Activated T-cell treated with anti-CD3 and anti-CD28 coated beads, Interleukin-2, amount 50 U/mL, for 4 hours (primary cell): ENCODE results near the gene NELL1. TPM values are rescaled to one million over a fixed set of nuclear protein-coding genes. Genes with fewer than 3 reads are reported as not detected.

Experiments used
- ATAC-seq, 2 donors: fragments of 200-7000 bp; cut with Tn5 transposase; one replicate each; pipeline ENCODE4 v1.10.0; 2021
- DNase-seq: peaks from one replicate; pipeline ENCODE4 v3.0.0-alpha.2; 2020
- H3K27me3 Mint-ChIP-seq: one replicate; pipeline ENCODE4 v1.8.0; 2021; ENCODE audit warnings: low read depth, mixed read lengths
- H3K36me3 Mint-ChIP-seq: one replicate; pipeline ENCODE4 v1.8.0; 2022; ENCODE audit warnings: mixed read lengths; ENCODE audit not compliant: insufficient read depth
- H3K4me1 Mint-ChIP-seq: one replicate; pipeline ENCODE4 v1.8.0; 2021; ENCODE audit warnings: low read depth, mixed read lengths
- H3K4me3 Mint-ChIP-seq: one replicate; pipeline ENCODE4 v1.8.0; 2021; ENCODE audit warnings: mild to moderate bottlenecking, moderate library complexity, mixed read lengths
- H3K9me3 Mint-ChIP-seq: one replicate; pipeline ENCODE4 v1.8.0; 2021; ENCODE audit warnings: mixed read lengths
- total RNA-seq, 3 donors: library from RNA; stranded (reverse); gene quantifications; one replicate each; pipeline ENCODE4 v1.2.1, GENCODE V29; 2021

The NELL1 gene
- total RNA-seq, 3 donors from 2014 or later = not detected

GRCh38 chr11:20707876-20708275 lies 38.5 kb downstream of the NELL1 start:
- Mint-ChIP-seq H3K4me1 (no peaks in the 10 kb centered on the region), H3K36me3 (no peaks in the 10 kb centered on the region), H3K27me3 (no peaks in the 10 kb centered on the region), H3K9me3 (peaks cover 10% of the 10 kb centered on the region), H3K4me3 (no peak overlapping the region)
- ATAC-seq (no peak), DNase-seq (no peak)

- ATAC-seq (no peak), DNase-seq (no peak)
- H3K4me3 Mint-ChIP-seq = no peak overlapping the region
- H3K9me3 Mint-ChIP-seq = peaks cover 6% of the 10 kb centered on the region
- H3K4me1 Mint-ChIP-seq = no peaks in the 10 kb centered on the region
- no peaks in the 10 kb centered on the region for H3K36me3 Mint-ChIP-seq
- H3K27me3 Mint-ChIP-seq = no peaks in the 10 kb centered on the region
Observed at GRCh38 chr11:20712912-20713311, 43.5 kb downstream of the NELL1 start.

GRCh38 chr11:20715464-20715863 lies 46.1 kb downstream of the NELL1 start:
- ATAC-seq = no peak
- DNase-seq = no peak
- H3K4me1 Mint-ChIP-seq = no peaks in the 10 kb centered on the region
- H3K27me3 Mint-ChIP-seq = no peaks in the 10 kb centered on the region
- H3K9me3 Mint-ChIP-seq = no peaks in the 10 kb centered on the region
- H3K4me3 Mint-ChIP-seq = no peak overlapping the region
- no peaks in the 10 kb centered on the region for H3K36me3 Mint-ChIP-seq

GRCh38 chr11:20715931-20716330 lies 46.5 kb downstream of the NELL1 start:
- ATAC-seq (no peak), DNase-seq (no peak)
- Mint-ChIP-seq H3K9me3 (no peaks in the 10 kb centered on the region), H3K4me3 (no peak overlapping the region), H3K27me3 (no peaks in the 10 kb centered on the region), H3K36me3 (no peaks in the 10 kb centered on the region), H3K4me1 (no peaks in the 10 kb centered on the region)

GRCh38 chr11:20719821-20720220 lies 50.4 kb downstream of the NELL1 start:
- Mint-ChIP-seq H3K27me3 (no peaks in the 10 kb centered on the region), H3K4me1 (no peaks in the 10 kb centered on the region), H3K36me3 (no peaks in the 10 kb centered on the region), H3K4me3 (no peak overlapping the region), H3K9me3 (no peaks in the 10 kb centered on the region)
- DNase-seq (no peak), ATAC-seq (no peak)

- DNase-seq (no peak), ATAC-seq (no peak)
- H3K27me3 Mint-ChIP-seq = no peaks in the 10 kb centered on the region
- no peaks in the 10 kb centered on the region for H3K4me1 Mint-ChIP-seq
- H3K9me3 Mint-ChIP-seq = no peaks in the 10 kb centered on the region
- H3K36me3 Mint-ChIP-seq = no peaks in the 10 kb centered on the region
- H3K4me3 Mint-ChIP-seq = no peak overlapping the region
Observed at GRCh38 chr11:20723366-20723765, 54.0 kb downstream of the NELL1 start.

- no peaks in the 10 kb centered on the region for H3K27me3 Mint-ChIP-seq
- no peak for ATAC-seq
- H3K36me3 Mint-ChIP-seq = no peaks in the 10 kb centered on the region
- H3K4me1 Mint-ChIP-seq = no peaks in the 10 kb centered on the region
- DNase-seq = no peak
- no peak overlapping the region for H3K4me3 Mint-ChIP-seq
- peaks cover 3% of the 10 kb centered on the region for H3K9me3 Mint-ChIP-seq
Observed at GRCh38 chr11:20729597-20730105, 60.3 kb downstream of the NELL1 start.

- no peaks in the 10 kb centered on the region for H3K4me1 Mint-ChIP-seq
- ATAC-seq (no peak), DNase-seq (no peak)
- no peak overlapping the region for H3K4me3 Mint-ChIP-seq
- H3K27me3 Mint-ChIP-seq = no peaks in the 10 kb centered on the region
- H3K36me3 Mint-ChIP-seq = no peaks in the 10 kb centered on the region
- H3K9me3 Mint-ChIP-seq = peaks cover 3% of the 10 kb centered on the region
Observed at GRCh38 chr11:20731676-20732215, 62.4 kb downstream of the NELL1 start.

- Mint-ChIP-seq H3K4me1 (no peaks in the 10 kb centered on the region), H3K4me3 (no peak overlapping the region), H3K27me3 (no peaks in the 10 kb centered on the region), H3K36me3 (no peaks in the 10 kb centered on the region), H3K9me3 (no peaks in the 10 kb centered on the region)
- no peak for DNase-seq
- ATAC-seq = no peak
Observed at GRCh38 chr11:20739107-20739506, 69.7 kb downstream of the NELL1 start.

GRCh38 chr11:20739577-20739976 lies 70.2 kb downstream of the NELL1 start:
- no peaks in the 10 kb centered on the region for H3K4me1 Mint-ChIP-seq
- ATAC-seq = no peak

GRCh38 chr11:20754933-20755332 lies 85.5 kb downstream of the NELL1 start:
- DNase-seq (no peak), ATAC-seq (no peak)
- no peaks in the 10 kb centered on the region for H3K27me3 Mint-ChIP-seq
- no peaks in the 10 kb centered on the region for H3K36me3 Mint-ChIP-seq
- H3K9me3 Mint-ChIP-seq = no peaks in the 10 kb centered on the region
- no peaks in the 10 kb centered on the region for H3K4me1 Mint-ChIP-seq
- no peak overlapping the region for H3K4me3 Mint-ChIP-seq

More at GRCh38 chr11:20739577-20739976, 70.2 kb downstream of the NELL1 start:
- Mint-ChIP-seq H3K36me3 (no peaks in the 10 kb centered on the region), H3K4me3 (no peak overlapping the region), H3K9me3 (no peaks in the 10 kb centered on the region), H3K27me3 (no peaks in the 10 kb centered on the region)
- no peak for DNase-seq

GRCh38 chr11:20759541-20759940 lies 90.2 kb downstream of the NELL1 start:
- ATAC-seq = no peak
- no peak for DNase-seq
- no peaks in the 10 kb centered on the region for H3K9me3 Mint-ChIP-seq
- no peaks in the 10 kb centered on the region for H3K4me1 Mint-ChIP-seq
- H3K27me3 Mint-ChIP-seq = peaks cover under 1% of the 10 kb centered on the region
- H3K36me3 Mint-ChIP-seq = no peaks in the 10 kb centered on the region
- H3K4me3 Mint-ChIP-seq = no peak overlapping the region

GRCh38 chr11:20760811-20761210 lies 91.4 kb downstream of the NELL1 start:
- no peak for ATAC-seq
- Mint-ChIP-seq H3K36me3 (no peaks in the 10 kb centered on the region), H3K4me1 (no peaks in the 10 kb centered on the region), H3K27me3 (peaks cover 3% of the 10 kb centered on the region), H3K9me3 (no peaks in the 10 kb centered on the region), H3K4me3 (no peak overlapping the region)
- DNase-seq = no peak

- peaks cover 3% of the 10 kb centered on the region for H3K27me3 Mint-ChIP-seq
- DNase-seq (no peak), ATAC-seq (no peak)
- no peaks in the 10 kb centered on the region for H3K36me3 Mint-ChIP-seq
- no peaks in the 10 kb centered on the region for H3K9me3 Mint-ChIP-seq
- no peaks in the 10 kb centered on the region for H3K4me1 Mint-ChIP-seq
- H3K4me3 Mint-ChIP-seq = no peak overlapping the region
Observed at GRCh38 chr11:20762116-20762844, 92.9 kb downstream of the NELL1 start.

- Mint-ChIP-seq H3K27me3 (peaks cover 3% of the 10 kb centered on the region), H3K36me3 (no peaks in the 10 kb centered on the region), H3K4me1 (no peaks in the 10 kb centered on the region), H3K9me3 (no peaks in the 10 kb centered on the region), H3K4me3 (no peak overlapping the region)
- ATAC-seq (no peak), DNase-seq (no peak)
Observed at GRCh38 chr11:20762980-20763379, 93.6 kb downstream of the NELL1 start.
